Lower leg skin (tissue), 3 donors: ENCODE data around the gene OSCP1.

Source experiments
- POLR2A ChIP-seq, 2 donors: fragments of 450-650 bp; IDR thresholded peaks; one replicate each; pipeline ENCODE4 v1.6.1; 2016 to 2017; ENCODE audit warnings: antibody characterized with exemption in 2 of 2, mild to moderate bottlenecking in 1 of 2, moderate library complexity in 1 of 2
- TF ChIP-seq, protein P1 (sequence below), 3 donors: fragments of 450-650 bp; IDR thresholded peaks; one replicate each; pipeline ENCODE4 v1.5.1; 2016; ENCODE audit warnings: antibody characterized with exemption in 3 of 3, mild to moderate bottlenecking in 3 of 3, moderate library complexity in 2 of 3

DNA sequence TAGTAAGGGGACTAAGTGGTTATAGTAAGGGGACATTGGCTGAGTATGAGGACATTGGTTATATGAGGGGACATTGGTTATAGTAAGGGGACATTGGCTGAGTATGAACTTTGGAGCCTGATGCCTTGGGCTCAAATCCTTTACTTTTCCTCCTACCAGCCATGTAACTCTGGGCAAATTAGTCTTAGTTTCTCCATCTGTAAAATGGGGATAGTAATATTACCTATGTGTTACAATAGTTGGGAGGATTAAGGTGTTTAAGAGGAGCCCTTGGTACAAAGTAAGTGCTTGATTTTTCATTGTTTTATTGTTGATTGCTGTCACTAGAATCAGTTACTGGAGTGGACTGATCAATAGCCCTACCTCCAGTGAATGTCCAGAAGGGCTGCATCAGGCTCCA is 2.8 kb downstream of the OSCP1 start:
- no peak for TF ChIP-seq POLR2A (IDR thresholded peaks at IDR 0.05)
- TF ChIP-seq, protein P1, sequence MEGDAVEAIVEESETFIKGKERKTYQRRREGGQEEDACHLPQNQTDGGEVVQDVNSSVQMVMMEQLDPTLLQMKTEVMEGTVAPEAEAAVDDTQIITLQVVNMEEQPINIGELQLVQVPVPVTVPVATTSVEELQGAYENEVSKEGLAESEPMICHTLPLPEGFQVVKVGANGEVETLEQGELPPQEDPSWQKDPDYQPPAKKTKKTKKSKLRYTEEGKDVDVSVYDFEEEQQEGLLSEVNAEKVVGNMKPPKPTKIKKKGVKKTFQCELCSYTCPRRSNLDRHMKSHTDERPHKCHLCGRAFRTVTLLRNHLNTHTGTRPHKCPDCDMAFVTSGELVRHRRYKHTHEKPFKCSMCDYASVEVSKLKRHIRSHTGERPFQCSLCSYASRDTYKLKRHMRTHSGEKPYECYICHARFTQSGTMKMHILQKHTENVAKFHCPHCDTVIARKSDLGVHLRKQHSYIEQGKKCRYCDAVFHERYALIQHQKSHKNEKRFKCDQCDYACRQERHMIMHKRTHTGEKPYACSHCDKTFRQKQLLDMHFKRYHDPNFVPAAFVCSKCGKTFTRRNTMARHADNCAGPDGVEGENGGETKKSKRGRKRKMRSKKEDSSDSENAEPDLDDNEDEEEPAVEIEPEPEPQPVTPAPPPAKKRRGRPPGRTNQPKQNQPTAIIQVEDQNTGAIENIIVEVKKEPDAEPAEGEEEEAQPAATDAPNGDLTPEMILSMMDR (IDR thresholded peaks at IDR 0.05), result no peak
